HG03159 (cell line): ENCODE results near the gene PSTPIP1.

Source experiments
- ATAC-seq: cut with Tn5 transposase; IDR thresholded peaks from one replicate; pipeline ENCODE4 v1.9.1; 2021; ENCODE audit warnings: mild to moderate bottlenecking, moderate library complexity; ENCODE audit not compliant: unreplicated experiment

The PSTPIP1 gene

DNA sequence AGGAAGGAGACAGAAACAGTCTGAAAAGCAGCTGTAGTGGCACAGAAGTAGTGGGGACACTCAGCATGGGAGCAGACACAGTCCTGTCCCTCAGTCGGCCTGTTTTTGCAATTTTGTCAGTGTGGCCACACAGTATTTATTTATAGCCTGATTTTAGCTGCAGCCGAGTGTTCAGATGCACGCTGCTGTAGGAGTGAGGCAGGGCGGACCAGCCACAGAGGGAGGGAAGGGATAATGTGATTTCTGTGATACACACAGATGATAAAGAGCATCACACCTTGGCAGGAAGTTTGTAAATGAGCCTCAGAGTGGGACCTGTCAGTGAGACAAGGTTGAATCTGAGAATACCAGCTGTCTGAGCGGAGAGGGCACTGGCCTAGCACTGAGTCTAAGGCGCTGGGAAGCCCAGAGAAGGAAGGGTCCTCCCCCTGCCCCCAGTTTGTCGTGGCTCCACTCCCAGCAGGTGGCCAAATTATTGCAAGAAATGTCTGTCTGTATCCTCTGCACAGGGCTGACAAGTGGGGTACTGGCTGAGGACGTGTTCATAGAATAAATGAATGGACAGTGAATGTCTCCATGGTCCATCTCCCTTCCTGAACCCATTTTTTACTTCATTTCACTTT, 3.8 kb downstream of the PSTPIP1 start:
- ATAC-seq, result no peak

DNA sequence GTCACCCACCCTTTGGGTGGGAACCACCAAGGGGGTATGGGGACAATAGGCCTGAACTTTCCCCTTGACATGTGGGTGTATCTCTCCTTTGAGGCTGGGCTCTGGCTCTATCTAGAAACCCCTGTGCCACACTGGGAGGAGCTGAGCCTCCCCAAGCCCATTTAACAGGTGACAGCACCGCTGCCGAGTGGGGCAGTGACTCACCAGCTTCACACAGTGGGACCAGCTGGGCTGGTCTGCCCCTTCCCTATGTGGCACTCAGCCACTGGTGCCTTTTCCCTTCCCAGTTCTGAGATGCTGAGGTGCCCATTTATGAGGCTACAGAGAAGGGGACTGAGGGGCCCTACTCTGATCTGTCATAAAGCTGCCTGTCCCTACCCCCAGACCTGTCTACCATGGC, 5.1 kb downstream of the PSTPIP1 start:
- ATAC-seq, result no peak

DNA sequence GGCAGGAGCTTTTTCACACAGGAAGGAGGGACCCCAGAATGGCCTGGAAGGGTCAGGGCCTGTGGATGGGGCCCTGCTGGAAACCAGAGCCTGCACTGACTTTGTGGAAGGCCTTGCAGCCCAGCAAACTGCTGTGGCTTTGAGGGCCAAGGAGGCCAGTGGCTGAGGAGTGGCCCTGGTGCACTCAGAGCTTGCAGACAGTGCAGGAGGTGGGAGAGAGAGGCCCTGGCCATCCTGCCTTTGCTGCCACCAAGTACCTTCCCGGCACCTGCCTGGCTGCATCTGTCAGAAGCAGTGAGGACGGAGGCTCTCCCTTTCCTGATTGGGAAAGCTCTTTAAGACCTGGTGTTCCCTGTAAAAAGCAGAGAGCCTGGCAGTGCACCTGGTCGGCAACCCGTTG, 6.4 kb downstream of the PSTPIP1 start:
- ATAC-seq, result no peak

DNA sequence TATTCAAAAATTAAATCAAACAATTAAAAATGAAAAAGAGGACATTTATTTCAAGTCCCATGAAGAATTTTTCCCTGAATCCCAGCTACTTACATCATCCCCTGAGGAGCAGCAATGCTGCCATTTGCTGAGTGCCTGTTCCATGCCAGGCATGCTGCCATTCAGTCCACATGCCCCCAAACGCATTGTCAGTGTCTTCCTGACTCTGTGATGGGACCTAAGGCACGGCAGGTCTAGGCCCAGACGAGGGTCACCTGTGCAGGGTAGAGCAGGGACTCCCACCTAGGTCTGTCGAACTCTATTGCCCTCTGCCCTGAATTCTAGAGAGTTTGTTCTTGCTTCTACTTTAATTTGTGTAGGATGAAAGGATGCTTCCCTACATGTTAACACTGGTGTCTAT, 7.0 kb downstream of the PSTPIP1 start:
- ATAC-seq, result no peak

DNA sequence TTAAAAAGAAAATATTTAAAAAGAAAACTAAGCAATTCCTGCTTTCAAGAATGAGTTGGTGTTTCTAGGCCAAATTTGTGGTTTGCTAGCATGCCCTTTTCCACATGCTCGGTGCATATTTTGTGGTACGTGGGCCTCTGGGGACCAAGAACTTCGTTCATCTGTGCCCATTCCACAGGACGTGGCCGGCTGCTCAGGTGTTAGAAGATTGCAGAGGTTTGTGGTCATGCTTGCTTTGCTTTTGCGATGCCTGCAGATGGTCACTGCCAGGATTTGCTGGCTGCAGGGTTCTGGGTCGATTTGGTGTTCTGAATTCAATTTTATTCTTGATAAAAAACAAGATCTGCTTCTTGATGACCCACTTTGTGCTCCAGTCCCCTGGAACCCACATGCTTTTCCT, 7.5 kb downstream of the PSTPIP1 start:
- no peak for ATAC-seq

DNA sequence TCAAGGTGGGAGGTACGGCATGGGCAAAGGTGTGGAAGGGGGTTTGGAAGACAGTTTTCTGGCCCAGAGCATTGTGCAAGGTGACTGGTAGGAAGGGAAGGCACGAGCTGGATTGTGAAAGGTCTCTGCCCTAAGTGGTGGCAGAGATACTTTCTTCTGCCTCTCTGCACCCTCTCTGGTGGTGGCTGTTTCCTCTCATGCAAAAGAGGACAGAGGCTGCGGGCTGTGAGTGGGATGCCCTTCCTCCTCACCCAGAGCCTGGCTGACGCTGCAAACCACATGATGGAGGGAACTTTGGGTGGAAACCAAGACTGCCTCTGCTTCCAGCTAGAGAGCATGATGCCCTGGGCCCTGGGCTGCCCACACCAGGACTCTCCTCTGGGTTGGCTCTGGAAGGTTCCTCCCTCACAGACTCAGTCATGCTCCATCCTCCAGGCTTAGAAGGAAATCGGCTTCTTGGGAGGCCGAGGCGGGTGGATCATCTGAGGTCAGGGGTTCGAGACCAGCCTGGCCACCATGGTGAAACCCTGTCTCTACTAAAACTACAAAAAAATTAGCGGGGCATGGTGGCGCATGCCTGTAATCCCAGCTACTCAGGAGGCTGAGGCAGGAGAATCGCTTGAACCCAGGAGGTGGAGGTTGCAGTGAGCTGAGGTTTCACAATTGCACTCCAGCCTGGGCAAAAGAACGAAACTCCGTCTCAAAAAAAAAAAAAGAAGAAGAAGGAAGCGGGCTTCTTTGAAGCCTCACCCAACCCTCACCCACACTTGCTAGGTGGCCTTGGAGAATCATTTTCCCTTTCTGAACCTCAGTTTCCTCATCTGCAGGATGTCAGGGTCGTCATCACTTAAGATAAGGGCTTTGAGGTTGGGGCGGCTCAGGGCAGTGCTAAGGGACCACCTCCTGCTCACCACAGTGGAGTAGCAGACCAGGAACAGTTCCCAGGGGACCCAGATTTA, 8.3 kb downstream of the PSTPIP1 start:
- ATAC-seq, result no peak

DNA sequence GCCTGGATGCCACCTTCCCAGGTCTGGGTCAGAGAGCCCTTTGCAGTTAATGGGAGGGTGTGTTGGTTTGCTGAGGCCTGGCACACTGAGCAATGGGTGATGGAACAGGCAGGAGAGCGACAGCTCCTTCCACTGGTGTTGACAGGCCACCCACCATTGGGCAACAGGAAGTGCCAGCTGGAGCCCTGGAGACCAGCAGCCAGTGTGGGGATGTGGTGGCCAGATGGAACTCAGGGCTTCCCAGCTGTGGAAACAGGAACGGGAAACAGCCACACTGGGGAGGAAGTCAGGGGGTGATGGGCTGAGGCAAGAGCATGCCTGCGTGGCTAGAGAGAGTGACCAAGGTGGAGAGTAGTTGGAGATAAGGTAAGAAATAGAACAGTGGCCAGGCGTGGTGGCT, 9.3 kb downstream of the PSTPIP1 start:
- ATAC-seq, result no peak

DNA sequence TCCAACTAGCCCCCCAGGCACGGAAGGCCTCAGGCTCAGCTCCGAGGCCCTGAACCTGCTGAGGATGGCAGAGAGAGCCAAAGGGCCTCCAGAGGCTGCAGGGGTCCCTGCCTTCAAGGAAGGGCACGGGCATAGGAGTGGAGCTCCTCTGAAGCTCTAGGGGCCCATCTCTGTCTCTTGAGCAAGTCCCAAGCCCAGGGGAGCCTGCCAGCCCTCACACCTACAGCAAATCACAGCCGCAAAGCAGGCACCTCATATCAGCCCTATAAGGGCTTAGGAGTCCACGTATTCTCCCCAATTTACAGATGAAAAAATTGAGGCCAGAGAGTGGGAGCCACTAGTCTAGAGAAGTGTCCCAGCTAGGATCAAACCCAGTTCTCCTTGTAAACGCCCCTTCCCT, 14.2 kb downstream of the PSTPIP1 start:
- ATAC-seq, result no peak

DNA sequence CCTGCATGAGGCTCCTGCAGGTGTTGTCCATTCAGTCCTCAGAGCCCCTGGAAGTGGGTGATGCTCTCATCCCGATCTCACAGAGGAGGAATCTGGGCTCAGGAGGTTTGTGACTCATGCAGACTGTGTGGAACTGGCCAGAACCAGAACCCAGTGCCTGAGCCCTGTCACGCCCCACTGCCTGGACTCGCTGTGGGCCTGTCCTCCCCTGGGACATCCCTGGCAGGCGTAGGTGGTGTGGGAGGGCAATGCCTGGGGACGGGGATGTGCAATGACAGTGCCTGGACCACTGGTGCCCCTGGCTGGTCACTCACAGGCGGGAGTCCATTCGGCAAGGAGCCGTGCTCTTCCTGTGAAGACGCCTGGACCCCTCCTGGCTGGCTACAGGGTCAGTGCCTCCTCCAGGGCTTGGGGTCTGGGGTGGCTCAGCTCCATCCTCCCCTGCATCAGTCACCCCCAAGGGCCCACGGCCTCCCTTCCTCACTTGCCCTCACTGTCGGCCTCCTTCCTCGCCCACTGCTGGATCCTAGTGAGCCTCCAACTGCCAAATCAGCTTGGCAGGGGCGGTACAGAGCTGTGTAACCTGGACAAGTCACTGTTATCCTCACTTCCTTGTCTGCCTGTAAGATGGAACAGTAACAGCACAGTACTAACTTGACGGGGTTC, 14.9 kb downstream of the PSTPIP1 start:
- no peak for ATAC-seq

DNA sequence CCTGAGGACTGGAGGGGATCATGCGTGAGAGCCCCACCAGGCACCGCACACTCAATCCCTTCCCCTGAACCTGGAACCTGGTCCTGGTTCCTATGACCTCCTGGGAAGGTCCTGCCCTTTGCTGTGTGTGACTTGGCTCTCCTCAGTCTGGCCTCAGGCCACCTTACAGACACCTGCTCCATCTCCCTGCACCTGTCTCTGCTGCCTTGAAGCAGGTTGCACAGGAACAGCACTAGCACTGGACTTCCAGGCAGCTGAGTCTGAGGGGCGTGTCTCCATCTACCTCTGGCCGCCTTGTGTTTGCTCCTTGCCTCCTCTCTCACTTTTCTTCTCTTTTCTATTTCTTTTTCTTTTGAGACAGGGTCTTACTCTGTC, 15.4 kb downstream of the PSTPIP1 start:
- no peak for ATAC-seq

DNA sequence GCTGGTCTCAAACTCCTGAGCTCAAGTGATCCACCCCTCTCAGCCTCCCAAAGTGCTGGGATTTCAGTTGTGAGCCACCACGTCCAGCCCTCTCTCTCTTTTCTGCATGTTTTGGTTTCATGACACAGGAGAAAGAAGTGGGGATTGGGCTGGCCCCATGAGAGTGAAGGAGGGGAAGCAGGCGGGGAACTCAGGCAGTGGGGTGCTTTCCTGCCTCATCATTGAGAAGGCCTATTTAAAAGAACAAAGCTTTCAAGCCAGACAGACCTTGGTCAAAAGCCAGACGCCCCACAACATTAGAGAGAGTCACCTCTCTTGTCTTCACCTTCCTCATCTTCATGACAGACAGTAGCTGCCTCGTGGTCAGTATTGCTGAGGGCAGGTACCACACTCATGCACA, 15.9 kb downstream of the PSTPIP1 start:
- no peak for ATAC-seq

DNA sequence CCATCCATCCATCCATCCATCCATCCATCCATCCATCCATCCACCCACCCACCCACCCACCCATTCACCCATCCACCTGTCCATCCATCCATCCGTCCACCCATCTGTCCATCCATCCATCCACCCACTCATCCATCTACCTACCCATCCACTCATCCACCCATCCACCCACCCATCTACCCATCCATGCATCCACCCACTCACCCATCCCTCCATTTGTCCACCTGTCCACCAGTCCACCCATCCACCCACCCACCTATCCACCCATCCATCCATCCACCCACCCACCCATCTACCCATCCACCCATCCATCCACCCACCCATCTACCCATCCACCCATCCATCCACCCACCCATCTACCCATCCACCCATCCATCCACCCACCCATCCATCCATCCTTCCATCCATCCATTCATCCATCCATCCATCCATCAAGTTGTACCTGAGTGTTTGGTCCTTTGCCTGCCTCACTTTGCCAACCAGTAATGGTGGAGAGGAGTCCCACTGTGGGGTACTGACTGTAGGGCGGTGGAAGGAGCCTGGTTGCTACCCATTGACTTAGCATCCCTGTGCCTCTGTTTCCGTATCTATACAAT, 17.3 kb downstream of the PSTPIP1 start:
- no peak for ATAC-seq

DNA sequence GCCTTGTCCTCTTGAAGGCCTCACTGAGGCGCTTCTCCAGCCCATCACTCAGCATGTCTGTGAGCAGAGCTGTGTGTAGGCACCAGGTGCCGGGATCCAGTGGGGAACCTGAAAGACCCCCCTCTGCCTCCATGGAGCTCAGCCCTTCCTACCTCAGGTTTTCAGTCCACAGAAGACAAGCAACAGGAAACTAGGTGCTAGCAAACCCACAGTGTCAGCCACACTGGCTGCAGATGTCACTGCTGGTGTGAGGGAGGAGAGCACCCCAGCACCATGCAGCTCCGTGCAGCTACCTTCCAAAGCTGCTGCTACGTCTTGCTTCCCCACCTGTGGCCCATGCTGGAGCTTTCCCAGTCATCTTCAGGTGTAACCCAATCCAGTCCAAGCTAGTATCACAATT, 17.9 kb downstream of the PSTPIP1 start:
- no peak for ATAC-seq

DNA sequence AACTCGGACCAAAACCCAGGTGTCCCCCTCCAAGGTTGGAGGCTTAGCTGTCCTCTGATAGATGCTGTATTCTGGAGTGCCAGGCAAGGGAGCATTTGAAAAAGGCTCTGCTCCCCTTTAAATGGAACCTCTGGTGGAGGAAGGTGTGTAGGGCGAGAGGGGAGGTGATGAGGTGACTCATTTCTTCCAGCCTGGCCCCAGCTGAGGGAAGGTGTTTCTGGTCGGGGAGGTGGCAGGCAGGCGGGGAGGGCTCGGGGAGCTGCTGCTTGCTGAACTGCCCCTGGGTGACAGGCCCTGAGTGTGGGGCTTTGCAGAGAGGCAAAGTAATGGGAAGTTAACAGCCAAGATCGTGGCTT, 18.8 kb downstream of the PSTPIP1 start:
- peak; percentile 59 for ATAC-seq

DNA sequence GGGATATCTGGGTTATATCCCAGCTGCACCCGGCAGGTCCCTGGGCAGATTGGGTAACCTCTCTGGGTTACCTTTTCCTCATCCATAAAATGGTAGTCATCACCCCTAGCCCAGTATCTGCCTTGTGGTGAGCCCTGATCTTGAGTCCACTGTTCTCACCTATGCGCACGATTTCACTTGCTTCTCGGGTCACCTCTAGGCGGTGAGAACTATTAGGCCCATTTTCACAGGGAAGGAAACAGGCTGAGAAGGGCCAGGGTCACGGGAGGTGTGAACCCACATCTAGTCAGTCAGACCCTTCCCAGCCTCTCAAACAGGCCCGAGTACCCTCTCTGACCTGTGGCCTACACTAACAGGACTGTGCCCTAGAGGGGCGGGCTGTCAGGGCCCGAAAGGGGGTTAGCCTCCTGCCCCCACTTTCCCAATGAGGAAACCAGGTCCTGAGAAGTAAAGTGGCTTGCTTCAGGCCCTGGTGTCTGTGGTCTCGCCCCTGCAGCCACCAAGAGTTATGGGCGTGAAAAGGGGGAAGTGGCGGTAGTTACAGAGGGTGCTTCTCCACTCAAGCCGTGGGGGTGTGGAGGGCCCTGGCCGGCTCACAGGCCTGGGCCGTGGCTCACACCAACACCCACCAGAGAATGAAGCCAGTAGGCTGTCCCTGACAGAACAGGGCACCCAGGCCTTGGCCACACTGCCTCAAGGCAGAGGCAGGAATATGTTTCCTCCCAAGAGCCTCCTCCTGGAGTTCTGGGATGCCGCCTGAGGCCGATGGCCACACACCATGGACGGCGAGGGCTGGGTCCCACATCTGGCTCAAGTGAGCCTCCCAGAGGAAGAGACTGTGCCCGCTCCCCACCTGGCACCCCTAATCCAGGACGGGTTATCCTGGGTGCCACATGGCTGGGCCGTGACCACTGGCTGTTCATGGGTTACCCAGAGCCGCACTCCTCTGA, 19.5 kb downstream of the PSTPIP1 start:
- ATAC-seq, result no peak

DNA sequence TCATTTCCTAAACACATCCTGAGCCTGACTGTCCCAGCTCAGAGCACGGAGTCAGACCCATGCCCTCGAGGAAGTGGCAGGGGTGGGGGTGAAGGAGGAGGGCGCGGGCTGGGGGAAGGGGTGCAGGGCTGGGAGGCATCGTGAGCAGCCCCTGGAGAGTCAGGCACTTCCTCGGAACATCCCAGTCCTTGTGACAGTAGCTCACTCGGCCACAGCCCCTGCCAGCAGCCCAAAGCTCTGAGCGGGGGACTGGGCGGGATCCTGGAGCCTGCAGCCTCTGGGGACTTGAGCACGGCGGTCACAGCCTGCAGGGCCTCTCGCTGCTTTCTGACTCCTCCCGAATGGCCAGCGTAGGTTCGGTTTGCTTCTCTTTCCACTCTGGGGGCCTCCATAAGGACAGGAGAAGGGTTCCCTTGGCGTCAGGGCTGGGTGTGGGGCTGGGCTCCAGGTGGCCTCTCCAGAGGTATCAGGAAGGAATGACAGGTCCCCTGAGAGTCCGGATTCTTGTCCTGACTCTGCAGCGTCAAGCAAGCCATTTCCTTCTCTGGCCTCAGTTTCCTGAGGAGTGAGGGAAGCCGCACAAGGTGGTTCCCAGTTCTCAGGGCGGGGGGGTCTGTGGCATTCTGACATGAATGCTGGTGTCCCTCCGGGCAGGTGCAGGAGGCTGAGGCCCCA, 20.9 kb downstream of the PSTPIP1 start:
- no peak for ATAC-seq

DNA sequence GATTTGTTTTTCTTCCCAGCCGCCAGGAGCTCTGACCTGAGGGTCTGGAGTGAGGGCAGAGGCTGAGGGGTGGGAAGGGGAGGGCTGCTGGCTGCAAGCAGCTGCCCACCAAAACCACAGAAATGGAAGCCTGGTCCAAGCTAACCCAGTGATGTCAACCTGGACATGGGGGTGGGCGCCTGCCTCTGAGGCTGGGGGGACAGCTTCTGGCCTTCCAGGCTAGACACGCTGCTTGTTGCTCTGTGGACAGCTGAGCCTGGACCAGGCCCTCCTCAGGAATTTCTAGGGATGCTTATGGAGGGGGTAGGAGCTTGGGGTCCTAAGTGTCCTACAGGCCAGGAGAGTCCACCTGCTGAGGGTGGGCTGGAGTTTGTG, 21.4 kb downstream of the PSTPIP1 start:
- ATAC-seq, result no peak

DNA sequence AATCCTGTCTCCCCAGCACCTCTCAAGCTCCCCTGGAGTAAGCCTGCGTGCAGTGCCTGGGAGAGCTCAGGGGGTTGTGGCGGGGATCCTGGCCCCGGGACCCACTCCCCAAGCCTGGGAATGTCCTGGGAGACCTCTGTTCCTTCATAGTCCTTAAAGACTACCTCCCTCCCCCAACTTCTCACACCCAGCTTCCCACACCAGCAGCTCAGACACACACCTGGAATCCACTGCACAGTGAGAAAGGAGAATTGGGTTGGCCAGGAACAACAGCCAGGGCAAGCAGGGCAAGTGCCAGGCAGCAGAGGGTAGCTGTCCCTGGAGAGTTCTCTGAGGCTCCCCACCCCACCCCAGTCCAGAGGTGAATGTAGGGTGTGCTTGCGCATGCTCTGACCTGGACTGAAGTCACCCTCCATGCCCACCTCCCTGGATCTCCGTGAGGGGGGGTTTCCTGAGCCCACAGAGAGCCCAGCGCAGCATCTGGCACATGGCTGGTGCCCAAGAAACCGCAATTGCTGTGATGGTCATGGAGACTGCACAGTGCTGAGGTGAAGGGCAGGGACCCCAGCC, 22.2 kb downstream of the PSTPIP1 start:
- no peak for ATAC-seq
